Muscle layer of duodenum (tissue), 2 donors: ENCODE data around the gene TNFSF12.
"Not testable (repeated sequence)": the region's sequence is repeated elsewhere in the genome, so short reads cannot be mapped to it uniquely, and the experiment has no call there.

Source experiments
- H3K27ac ChIP-seq: one replicate; pipeline ENCODE4 v1.7.0; 2013; ENCODE audit warnings: mild to moderate bottlenecking, low read length
- H3K27me3 ChIP-seq: one replicate; pipeline ENCODE4 v1.7.0; 2013; ENCODE audit warnings: low read depth, mild to moderate bottlenecking, control low read depth, low read length
- H3K36me3 ChIP-seq, 2 donors: one replicate each; pipeline ENCODE4 v1.7.0; 2013; ENCODE audit warnings: low read length in 2 of 2, control low read depth in 1 of 2, mild to moderate bottlenecking in 1 of 2; ENCODE audit not compliant: insufficient read depth in 2 of 2, control insufficient read depth in 1 of 2
- H3K4me1 ChIP-seq, 2 donors: one replicate each; pipeline ENCODE4 v1.7.0; 2013; ENCODE audit warnings: low read length in 2 of 2, mild to moderate bottlenecking in 2 of 2, control low read depth in 1 of 2, moderate library complexity in 1 of 2; ENCODE audit not compliant: insufficient read depth in 2 of 2, control insufficient read depth in 1 of 2
- H3K4me3 ChIP-seq, 2 donors: one replicate each; pipeline ENCODE4 v1.7.0; 2013; ENCODE audit warnings: low read length in 2 of 2, low read depth in 1 of 2, mild to moderate bottlenecking in 1 of 2
- H3K9me3 ChIP-seq, 2 donors: one replicate each; pipeline ENCODE4 v1.7.0; 2013; ENCODE audit warnings: low read length in 2 of 2, control low read depth in 1 of 2, mild to moderate bottlenecking in 1 of 2; ENCODE audit not compliant: control insufficient read depth in 1 of 2
- donor health status: healthy.

The TNFSF12 gene

GRCh38 chr17:7592422-7593021, 43.7 kb downstream of the TNFSF12 start:
- peaks cover 0 to 14% of the 10 kb centered on the region in 2 donors for H3K4me1 ChIP-seq
- peaks cover 42 to 67% of the 10 kb centered on the region in 2 donors for H3K36me3 ChIP-seq
- no peaks in the 10 kb centered on the region for H3K9me3 ChIP-seq
- H3K27ac ChIP-seq: no peak overlapping the region
- H3K27me3 ChIP-seq: no peaks in the 10 kb centered on the region
- no peak overlapping the region for H3K4me3 ChIP-seq

- Histone ChIP-seq H3K4me1 (peaks cover 0 to 8% of the 10 kb centered on the region in 2 donors), H3K36me3 (peaks cover 42 to 69% of the 10 kb centered on the region in 2 donors), H3K4me3 (no peak overlapping the region), H3K27me3 (no peaks in the 10 kb centered on the region), H3K27ac (no peak overlapping the region), H3K9me3 (no peaks in the 10 kb centered on the region)
Observed at GRCh38 chr17:7593296-7593695, 44.4 kb downstream of the TNFSF12 start.

GRCh38 chr17:7597561-7597960, 48.7 kb downstream of the TNFSF12 start:
- H3K36me3 ChIP-seq: peaks cover 39 to 86% of the 10 kb centered on the region in 2 donors
- H3K27me3 ChIP-seq, H3K27ac ChIP-seq, H3K4me1 ChIP-seq, H3K4me3 ChIP-seq, H3K9me3 ChIP-seq: not testable (repeated sequence)

- Histone ChIP-seq H3K4me3 (no peak overlapping the region), H3K27ac (no peak overlapping the region), H3K36me3 (peaks cover 25 to 39% of the 10 kb centered on the region in 2 donors)
Observed at GRCh38 chr17:7606280-7606679, 57.4 kb downstream of the TNFSF12 start.

More at GRCh38 chr17:7606280-7606679, 57.4 kb downstream of the TNFSF12 start:
- no peaks in the 10 kb centered on the region for H3K27me3 ChIP-seq
- no peaks in the 10 kb centered on the region for H3K9me3 ChIP-seq
- peaks cover 0 to 2% of the 10 kb centered on the region in 2 donors for H3K4me1 ChIP-seq
